K562 (cell line): Measurements from ENCODE around the gene DRC1. TPM values are rescaled to one million over a fixed set of nuclear protein-coding genes. Genes with fewer than 3 reads are reported as not detected.

Experiments
- CREM ChIP-seq: IDR thresholded peaks from 2 replicates; pipeline ENCODE4 v1.6.1; 2014; ENCODE audit warnings: antibody characterized with exemption, low read depth
- HDAC2 ChIP-seq: fragments of 450-650 bp; IDR thresholded peaks from 2 replicates; pipeline ENCODE4 v1.6.1; 2016; ENCODE audit warnings: mild to moderate bottlenecking
- HNRNPL ChIP-seq: fragments of 200-400 bp; formaldehyde crosslinking; IDR thresholded peaks from 2 replicates; pipeline ENCODE4 v1.6.1; 2017; ENCODE audit warnings: low read depth, mild to moderate bottlenecking, low read length
- MCM2 ChIP-seq: fragments of 450-650 bp; IDR thresholded peaks from 2 replicates; pipeline ENCODE4 v1.6.1; 2017; ENCODE audit warnings: low read depth, mild to moderate bottlenecking
- NCOA1 ChIP-seq: fragments of 450-650 bp; IDR thresholded peaks from 2 replicates; pipeline ENCODE4 v1.6.1; 2016; ENCODE audit warnings: low read depth
- RBM17 ChIP-seq: fragments of 200-400 bp; formaldehyde crosslinking; IDR thresholded peaks from 2 replicates; pipeline ENCODE4 v1.6.1; 2017; ENCODE audit warnings: low read depth, mild to moderate bottlenecking, low read length, borderline replicate concordance
- ZNF133 ChIP-seq: fragments of 250-450 bp; sonication (Bioruptor Pico); IDR thresholded peaks from 2 replicates; pipeline ENCODE4 v1.4.0; 2020; ENCODE audit warnings: mild to moderate bottlenecking
- ZNF140 ChIP-seq: fragments of 250-450 bp; sonication (Bioruptor Pico); IDR thresholded peaks from 2 replicates; pipeline ENCODE4 v1.8.0; 2021; ENCODE audit warnings: moderate library complexity, mild to moderate bottlenecking, inconsistent platforms
- ZNF24 ChIP-seq: fragments of 450-650 bp; IDR thresholded peaks from 2 replicates; pipeline ENCODE4 v1.6.1; 2016
- ZNF384 ChIP-seq: IDR thresholded peaks from 2 replicates; pipeline ENCODE4 v1.6.1; 2012; ENCODE audit warnings: low read depth, low read length, improper control_type of control experiment
- ZNF436 ChIP-seq: fragments of 250-450, 450-650 bp; sonication (Bioruptor Pico); formaldehyde crosslinking; IDR thresholded peaks from 2 replicates; pipeline ENCODE4 v1.7.0; 2020; ENCODE audit warnings: mild to moderate bottlenecking
- ZNF695 ChIP-seq: fragments of 450-650 bp; formaldehyde crosslinking; IDR thresholded peaks from 2 replicates; pipeline ENCODE4 v1.4.0; 2020; ENCODE audit warnings: mild to moderate bottlenecking, moderate library complexity
- ZNF699 ChIP-seq: fragments of 250-450 bp; sonication (Bioruptor Pico); IDR thresholded peaks from 2 replicates; pipeline ENCODE4 v1.8.0; 2021; ENCODE audit warnings: mild to moderate bottlenecking, moderate library complexity; ENCODE audit not compliant: insufficient replicate concordance
- ZNF77 ChIP-seq: fragments of 250-450 bp; sonication (Bioruptor Pico); IDR thresholded peaks from 2 replicates; pipeline ENCODE4 v1.5.0; 2020
- polyA plus RNA-seq, 8 experiments: library from polyadenylated mRNA; depleted of rRNA in 4 of 8; stranded (reverse) in 5 of 8; unstranded in 3 of 8; fragments of >200 nt; fragmentation: Nextera tagmentation in 2 of 8; fragmentation: Illumina TruSeq in 1 of 8; extraction: Ambion mirVana in 2 of 8; extraction: Trizol in 1 of 8; gene quantifications; 2 replicates each; pipeline versions ENCODE4 v1.2.1 to v1.2.3, GENCODE V29; 2011 to 2014; ENCODE audit warnings: inconsistent platforms in 1 of 8, missing spikeins in 1 of 8
- total RNA-seq, 7 experiments: library from RNA; depleted of rRNA in 6 of 7; stranded (reverse); fragments of >200 nt in 6 of 7; fragmentation: Illumina TruSeq in 2 of 7; extraction: Trizol in 2 of 7; gene quantifications; 2 replicates each; pipeline versions ENCODE4 v1.2.1 to v1.2.3, GENCODE V29; 2011 to 2021; ENCODE audit warnings: low replicate concordance in 1 of 7
- TF ChIP-seq, protein P1 (sequence below): fragments of 200-800 bp; sonication (Bioruptor generic); IDR thresholded peaks from 2 replicates; pipeline ENCODE4 v1.6.1; 2016; ENCODE audit warnings: missing genetic modification characterization, missing compliant biosample characterization
- TF ChIP-seq, protein P2 (sequence below): IDR thresholded peaks from 2 replicates; pipeline ENCODE4 v1.6.1; 2016; ENCODE audit warnings: missing genetic modification characterization, missing compliant biosample characterization
- TF ChIP-seq, protein P3 (sequence below): fragments of 250-450 bp; sonication (Bioruptor Pico); IDR thresholded peaks from 2 replicates; pipeline ENCODE4 v1.8.0; 2022; ENCODE audit warnings: inconsistent platforms, mild to moderate bottlenecking, moderate library complexity, borderline replicate concordance

Gene DRC1
- total and polyA plus RNA-seq, 9 of the 15 experiments (the other 6 are each of a cell fraction or from before 2014, with no cell fraction given), result 0.07 to 0.10 TPM; not detected in 7

DNA sequence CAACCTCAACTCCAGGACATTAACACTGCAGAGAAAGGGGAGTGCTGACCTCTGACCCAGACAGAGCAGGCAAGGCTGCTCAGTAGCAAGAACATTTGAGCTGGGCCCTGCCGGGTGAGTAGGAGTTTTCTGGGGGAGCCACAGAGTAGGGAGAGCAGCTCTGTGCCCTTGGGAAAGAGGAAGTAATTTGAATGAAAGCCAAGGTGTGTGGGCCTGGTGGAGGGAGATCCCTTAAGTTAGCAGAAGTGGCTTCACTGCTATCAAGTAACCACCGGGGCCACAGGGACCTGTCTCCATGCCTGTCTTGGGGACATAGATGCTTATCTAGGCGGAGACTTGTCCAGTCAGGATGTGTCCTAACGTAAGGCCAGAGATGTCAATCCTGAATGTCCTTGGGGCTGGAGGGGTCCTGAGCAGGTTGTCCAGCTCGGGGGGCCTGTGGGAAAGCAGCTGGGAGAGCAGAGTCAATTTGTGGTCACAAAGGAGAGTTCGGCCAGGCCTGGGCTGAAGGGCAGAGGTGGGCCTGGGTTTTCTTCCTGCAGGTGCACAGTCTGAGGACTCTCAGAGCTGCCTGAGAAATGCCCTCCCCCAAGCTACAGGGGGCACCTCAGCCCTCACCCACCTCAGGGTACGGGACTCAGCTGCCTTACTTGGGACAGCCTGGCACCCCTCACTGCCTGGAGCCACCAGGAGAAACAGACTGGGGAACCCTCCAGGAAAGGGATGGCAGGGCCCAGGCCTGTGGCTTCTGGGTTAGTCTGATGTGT, 91.2 kb downstream of the DRC1 start (continued):
- TF ChIP-seq HNRNPL (no peak), ZNF436 (CRISPR knock-in tag) (no peak), MCM2 (no peak), CREM (no peak), ZNF133 (no peak), ZNF695 (no peak), ZNF77 (no peak), ZNF384 (no peak), ZNF24 (no peak), RBM17 (no peak), NCOA1 (no peak), ZNF699 (CRISPR knock-in tag) (no peak), HDAC2 (no peak), ZNF140 (CRISPR knock-in tag) (no peak)
- TF ChIP-seq, protein P1, sequence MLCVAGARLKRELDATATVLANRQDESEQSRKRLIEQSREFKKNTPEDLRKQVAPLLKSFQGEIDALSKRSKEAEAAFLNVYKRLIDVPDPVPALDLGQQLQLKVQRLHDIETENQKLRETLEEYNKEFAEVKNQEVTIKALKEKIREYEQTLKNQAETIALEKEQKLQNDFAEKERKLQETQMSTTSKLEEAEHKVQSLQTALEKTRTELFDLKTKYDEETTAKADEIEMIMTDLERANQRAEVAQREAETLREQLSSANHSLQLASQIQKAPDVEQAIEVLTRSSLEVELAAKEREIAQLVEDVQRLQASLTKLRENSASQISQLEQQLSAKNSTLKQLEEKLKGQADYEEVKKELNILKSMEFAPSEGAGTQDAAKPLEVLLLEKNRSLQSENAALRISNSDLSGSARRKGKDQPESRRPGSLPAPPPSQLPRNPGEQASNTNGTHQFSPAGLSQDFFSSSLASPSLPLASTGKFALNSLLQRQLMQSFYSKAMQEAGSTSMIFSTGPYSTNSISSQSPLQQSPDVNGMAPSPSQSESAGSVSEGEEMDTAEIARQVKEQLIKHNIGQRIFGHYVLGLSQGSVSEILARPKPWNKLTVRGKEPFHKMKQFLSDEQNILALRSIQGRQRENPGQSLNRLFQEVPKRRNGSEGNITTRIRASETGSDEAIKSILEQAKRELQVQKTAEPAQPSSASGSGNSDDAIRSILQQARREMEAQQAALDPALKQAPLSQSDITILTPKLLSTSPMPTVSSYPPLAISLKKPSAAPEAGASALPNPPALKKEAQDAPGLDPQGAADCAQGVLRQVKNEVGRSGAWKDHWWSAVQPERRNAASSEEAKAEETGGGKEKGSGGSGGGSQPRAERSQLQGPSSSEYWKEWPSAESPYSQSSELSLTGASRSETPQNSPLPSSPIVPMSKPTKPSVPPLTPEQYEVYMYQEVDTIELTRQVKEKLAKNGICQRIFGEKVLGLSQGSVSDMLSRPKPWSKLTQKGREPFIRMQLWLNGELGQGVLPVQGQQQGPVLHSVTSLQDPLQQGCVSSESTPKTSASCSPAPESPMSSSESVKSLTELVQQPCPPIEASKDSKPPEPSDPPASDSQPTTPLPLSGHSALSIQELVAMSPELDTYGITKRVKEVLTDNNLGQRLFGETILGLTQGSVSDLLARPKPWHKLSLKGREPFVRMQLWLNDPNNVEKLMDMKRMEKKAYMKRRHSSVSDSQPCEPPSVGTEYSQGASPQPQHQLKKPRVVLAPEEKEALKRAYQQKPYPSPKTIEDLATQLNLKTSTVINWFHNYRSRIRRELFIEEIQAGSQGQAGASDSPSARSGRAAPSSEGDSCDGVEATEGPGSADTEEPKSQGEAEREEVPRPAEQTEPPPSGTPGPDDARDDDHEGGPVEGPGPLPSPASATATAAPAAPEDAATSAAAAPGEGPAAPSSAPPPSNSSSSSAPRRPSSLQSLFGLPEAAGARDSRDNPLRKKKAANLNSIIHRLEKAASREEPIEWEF (CRISPR knock-in tag), result no peak
- TF ChIP-seq, protein P2, sequence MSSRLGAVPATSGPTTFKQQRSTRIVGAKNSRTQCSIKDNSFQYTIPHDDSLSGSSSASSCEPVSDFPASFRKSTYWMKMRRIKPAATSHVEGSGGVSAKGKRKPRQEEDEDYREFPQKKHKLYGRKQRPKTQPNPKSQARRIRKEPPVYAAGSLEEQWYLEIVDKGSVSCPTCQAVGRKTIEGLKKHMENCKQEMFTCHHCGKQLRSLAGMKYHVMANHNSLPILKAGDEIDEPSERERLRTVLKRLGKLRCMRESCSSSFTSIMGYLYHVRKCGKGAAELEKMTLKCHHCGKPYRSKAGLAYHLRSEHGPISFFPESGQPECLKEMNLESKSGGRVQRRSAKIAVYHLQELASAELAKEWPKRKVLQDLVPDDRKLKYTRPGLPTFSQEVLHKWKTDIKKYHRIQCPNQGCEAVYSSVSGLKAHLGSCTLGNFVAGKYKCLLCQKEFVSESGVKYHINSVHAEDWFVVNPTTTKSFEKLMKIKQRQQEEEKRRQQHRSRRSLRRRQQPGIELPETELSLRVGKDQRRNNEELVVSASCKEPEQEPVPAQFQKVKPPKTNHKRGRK, result no peak
- TF ChIP-seq, protein P3, sequence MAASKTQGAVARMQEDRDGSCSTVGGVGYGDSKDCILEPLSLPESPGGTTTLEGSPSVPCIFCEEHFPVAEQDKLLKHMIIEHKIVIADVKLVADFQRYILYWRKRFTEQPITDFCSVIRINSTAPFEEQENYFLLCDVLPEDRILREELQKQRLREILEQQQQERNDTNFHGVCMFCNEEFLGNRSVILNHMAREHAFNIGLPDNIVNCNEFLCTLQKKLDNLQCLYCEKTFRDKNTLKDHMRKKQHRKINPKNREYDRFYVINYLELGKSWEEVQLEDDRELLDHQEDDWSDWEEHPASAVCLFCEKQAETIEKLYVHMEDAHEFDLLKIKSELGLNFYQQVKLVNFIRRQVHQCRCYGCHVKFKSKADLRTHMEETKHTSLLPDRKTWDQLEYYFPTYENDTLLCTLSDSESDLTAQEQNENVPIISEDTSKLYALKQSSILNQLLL (CRISPR knock-in tag), result no peak
